Subcutaneous abdominal adipose tissue (tissue), 5 donors: ENCODE data around the gene BDKRB1.
A peak's percentile ranks its signal among the peaks of the same experiment; 100 is the strongest.

Experiments used
- H3K27ac ChIP-seq: one replicate; pipeline ENCODE4 v1.7.0; 2013; ENCODE audit warnings: low read depth, mild to moderate bottlenecking, inconsistent platforms, low read length, moderate library complexity
- H3K27me3 ChIP-seq, 5 donors: one replicate each; pipeline ENCODE4 v1.7.0; 2013; ENCODE audit warnings: low read length in 5 of 5, inconsistent platforms in 1 of 5; ENCODE audit not compliant: control insufficient read depth in 5 of 5, insufficient read depth in 4 of 5
- H3K36me3 ChIP-seq, 5 donors: one replicate each; pipeline ENCODE4 v1.7.0; 2013; ENCODE audit warnings: low read length in 5 of 5; ENCODE audit not compliant: control insufficient read depth in 5 of 5, insufficient read depth in 5 of 5
- H3K4me1 ChIP-seq, 5 donors: one replicate each; pipeline ENCODE4 v1.7.0; 2013; ENCODE audit warnings: low read length in 5 of 5, mild to moderate bottlenecking in 3 of 5, moderate library complexity in 1 of 5; ENCODE audit not compliant: control insufficient read depth in 5 of 5, insufficient read depth in 5 of 5
- H3K4me3 ChIP-seq, 5 donors: one replicate each; pipeline ENCODE4 v1.7.0; 2013; ENCODE audit warnings: low read length in 5 of 5, low read depth in 1 of 5
- H3K9ac ChIP-seq, 5 donors: one replicate each; pipeline ENCODE4 v1.7.0; 2013; ENCODE audit warnings: low read length in 5 of 5, mild to moderate bottlenecking in 4 of 5, moderate library complexity in 3 of 5
- H3K9me3 ChIP-seq, 5 donors: one replicate each; pipeline ENCODE4 v1.7.0; 2013; ENCODE audit warnings: low read length in 5 of 5; ENCODE audit not compliant: control insufficient read depth in 5 of 5
- donor health status: healthy.
- donor health status: healthy.
- donor health status: healthy.
- donor health status: healthy.
- donor health status: healthy.

Gene BDKRB1

DNA sequence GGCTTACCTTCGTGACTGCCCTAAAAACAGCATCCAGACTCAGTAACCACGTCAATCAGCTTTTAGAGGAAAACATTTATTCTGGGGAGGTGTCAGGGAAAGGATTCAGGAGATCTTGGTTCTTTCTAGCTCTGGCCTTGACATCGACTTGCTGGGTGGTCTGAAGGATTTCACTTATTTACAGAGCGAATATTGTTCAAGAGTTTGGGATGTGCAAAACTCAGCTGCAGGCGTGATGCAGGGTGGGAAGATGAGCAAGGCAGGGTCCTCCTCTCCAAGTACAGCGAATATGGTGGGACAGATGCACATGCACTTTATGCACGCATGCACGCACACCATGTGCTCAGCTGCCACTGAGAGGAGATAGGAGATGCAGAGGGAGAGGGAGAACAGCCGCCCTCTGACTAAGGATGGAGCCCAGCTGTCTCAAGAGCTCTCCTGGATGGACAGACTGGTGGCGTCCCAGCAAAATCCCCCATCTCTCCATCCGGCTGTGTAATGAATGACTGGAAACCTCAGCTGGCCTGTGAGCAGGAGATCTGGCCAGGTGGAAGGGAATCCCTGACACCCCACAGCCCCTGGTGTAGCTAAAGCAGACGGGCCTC, 24.4 kb upstream of the BDKRB1 start:
- Histone ChIP-seq H3K27me3 (peaks cover 0 to 10% (median 9%) of the 10 kb centered on the region in 5 donors), H3K27ac (no peak overlapping the region), H3K36me3 (no peaks in the 10 kb centered on the region), H3K9me3 (peaks cover 0 to 12% (median 8%) of the 10 kb centered on the region in 5 donors), H3K4me1 (peaks cover 0 to 37% (median 18%) of the 10 kb centered on the region in 5 donors), H3K9ac (no peak overlapping the region), H3K4me3 (no peak overlapping the region)

DNA sequence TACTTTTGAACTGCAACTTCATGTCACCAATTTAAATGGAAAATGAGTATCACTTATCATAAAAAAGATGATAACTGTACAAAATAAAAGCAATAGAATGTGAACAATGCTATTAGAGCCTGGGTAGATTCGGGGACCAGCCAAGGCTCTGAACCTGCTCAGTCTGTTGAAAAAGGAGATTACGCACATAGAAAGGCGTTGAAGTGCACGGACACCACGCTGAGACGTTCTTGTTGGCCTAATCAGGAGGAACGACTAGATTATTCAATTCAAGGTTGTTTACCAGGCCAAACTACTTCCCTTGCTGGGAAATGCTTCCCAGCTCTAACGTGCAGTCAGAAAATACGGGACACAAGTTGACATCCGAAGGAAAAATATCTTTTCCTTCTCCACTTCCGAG, 23.5 kb upstream of the BDKRB1 start:
- peaks cover 0 to 28% (median 14%) of the 10 kb centered on the region in 5 donors for H3K4me1 ChIP-seq
- peaks cover 0 to 12% (median 8%) of the 10 kb centered on the region in 5 donors for H3K9me3 ChIP-seq
- H3K9ac ChIP-seq, result no peak overlapping the region
- H3K27ac ChIP-seq, result no peak overlapping the region
- H3K4me3 ChIP-seq, result no peak overlapping the region
- peaks cover 0 to 5% (median 0%) of the 10 kb centered on the region in 5 donors for H3K36me3 ChIP-seq
- peaks cover 0 to 13% (median 9%) of the 10 kb centered on the region in 5 donors for H3K27me3 ChIP-seq

- Histone ChIP-seq H3K27ac (peak overlapping the region; percentile 34), H3K36me3 (peaks cover 0 to 11% (median 0%) of the 10 kb centered on the region in 5 donors), H3K4me3 (no peak overlapping the region), H3K4me1 (peaks cover 0 to 25% (median 14%) of the 10 kb centered on the region in 5 donors), H3K9ac (no peak overlapping the region), H3K9me3 (peaks cover 0 to 3% (median 0%) of the 10 kb centered on the region in 5 donors), H3K27me3 (peaks cover 0 to 13% (median 9%) of the 10 kb centered on the region in 5 donors)
Measured at GRCh38 chr14:96233661-96234060, 22.3 kb upstream of the BDKRB1 start.

- Histone ChIP-seq H3K27me3 (peaks cover 0 to 13% (median 9%) of the 10 kb centered on the region in 5 donors), H3K27ac (no peak overlapping the region), H3K9ac (no peak overlapping the region), H3K36me3 (peaks cover 0 to 22% (median 13%) of the 10 kb centered on the region in 5 donors), H3K9me3 (no peaks in the 10 kb centered on the region), H3K4me1 (peaks cover 0 to 25% (median 14%) of the 10 kb centered on the region in 5 donors), H3K4me3 (no peak overlapping the region)
Measured at GRCh38 chr14:96235426-96235825, 20.6 kb upstream of the BDKRB1 start.

DNA sequence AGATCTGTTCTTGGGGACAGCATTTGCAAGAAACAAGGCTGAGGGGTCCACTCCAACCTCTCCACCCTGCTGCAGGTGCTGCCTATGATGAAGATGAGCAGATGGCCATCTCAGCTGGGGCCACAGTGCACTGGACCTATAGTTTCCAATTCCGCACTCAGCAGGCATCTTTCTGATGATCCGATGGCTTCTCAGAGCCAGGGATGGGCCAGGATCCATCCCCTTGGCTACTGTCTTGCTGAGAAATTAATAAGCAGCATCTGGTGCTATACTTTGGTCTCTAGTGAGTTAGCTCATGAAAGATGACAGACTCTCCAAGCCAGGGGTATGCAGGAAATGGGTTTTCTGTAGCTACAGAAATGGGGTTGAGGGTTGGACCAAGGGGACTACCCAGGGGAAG, 18.4 kb upstream of the BDKRB1 start:
- Histone ChIP-seq H3K36me3 (peaks cover 0 to 42% (median 29%) of the 10 kb centered on the region in 5 donors), H3K9ac (no peak overlapping the region), H3K27ac (no peak overlapping the region), H3K4me1 (peaks cover 0 to 20% (median 14%) of the 10 kb centered on the region in 5 donors), H3K4me3 (no peak overlapping the region), H3K27me3 (peaks cover 0 to 13% (median 9%) of the 10 kb centered on the region in 5 donors), H3K9me3 (no peaks in the 10 kb centered on the region)

- H3K36me3 ChIP-seq, result peaks cover 0 to 42% (median 29%) of the 10 kb centered on the region in 5 donors
- no peak overlapping the region for H3K27ac ChIP-seq
- no peak overlapping the region for H3K4me3 ChIP-seq
- no peaks in the 10 kb centered on the region for H3K9me3 ChIP-seq
- H3K4me1 ChIP-seq, result peaks cover 0 to 13% (median 4%) of the 10 kb centered on the region in 5 donors
- H3K9ac ChIP-seq, result no peak overlapping the region
- H3K27me3 ChIP-seq, result peaks cover 0 to 13% (median 6%) of the 10 kb centered on the region in 5 donors
Measured at GRCh38 chr14:96238676-96239265, 17.2 kb upstream of the BDKRB1 start.

- Histone ChIP-seq H3K27ac (no peak overlapping the region), H3K36me3 (peaks cover 0 to 42% (median 29%) of the 10 kb centered on the region in 5 donors), H3K9ac (no peak overlapping the region)
Measured at GRCh38 chr14:96239711-96240141, 16.3 kb upstream of the BDKRB1 start.

GRCh38 chr14:96240641-96241040, 15.4 kb upstream of the BDKRB1 start:
- H3K27ac ChIP-seq, result no peak overlapping the region
- peaks cover 0 to 8% (median 0%) of the 10 kb centered on the region in 5 donors for H3K27me3 ChIP-seq
- H3K4me3 ChIP-seq, result no peak overlapping the region
- no peaks in the 10 kb centered on the region for H3K9me3 ChIP-seq
- H3K9ac ChIP-seq, result no peak overlapping the region
- no peaks in the 10 kb centered on the region for H3K4me1 ChIP-seq
- H3K36me3 ChIP-seq, result peaks cover 0 to 42% (median 29%) of the 10 kb centered on the region in 5 donors

More at GRCh38 chr14:96239711-96240141, 16.3 kb upstream of the BDKRB1 start:
- H3K9me3 ChIP-seq, result no peaks in the 10 kb centered on the region
- no peak overlapping the region for H3K4me3 ChIP-seq
- H3K4me1 ChIP-seq, result peaks cover 0 to 4% (median 2%) of the 10 kb centered on the region in 5 donors
- peaks cover 0 to 9% (median 1%) of the 10 kb centered on the region in 5 donors for H3K27me3 ChIP-seq

GRCh38 chr14:96242126-96242525, 13.9 kb upstream of the BDKRB1 start:
- H3K9ac ChIP-seq, result no peak overlapping the region
- no peak overlapping the region for H3K27ac ChIP-seq
- peaks cover 0 to 3% (median 0%) of the 10 kb centered on the region in 5 donors for H3K4me1 ChIP-seq
- peaks cover 0 to 44% (median 27%) of the 10 kb centered on the region in 5 donors for H3K36me3 ChIP-seq
- H3K4me3 ChIP-seq, result no peak overlapping the region
- H3K27me3 ChIP-seq, result no peaks in the 10 kb centered on the region
- H3K9me3 ChIP-seq, result no peaks in the 10 kb centered on the region

GRCh38 chr14:96243785-96244184, 12.2 kb upstream of the BDKRB1 start:
- H3K27me3 ChIP-seq, result no peaks in the 10 kb centered on the region
- no peak overlapping the region for H3K9ac ChIP-seq
- H3K9me3 ChIP-seq, result no peaks in the 10 kb centered on the region
- H3K27ac ChIP-seq, result no peak overlapping the region
- peaks cover 0 to 3% (median 0%) of the 10 kb centered on the region in 5 donors for H3K4me1 ChIP-seq
- H3K4me3 ChIP-seq, result no peak overlapping the region
- H3K36me3 ChIP-seq, result peaks cover 0 to 33% (median 20%) of the 10 kb centered on the region in 5 donors
